Hematopoietic multipotent progenitor cell treated with erythropoietin and hydrocortisone succinate and interleukin-3 and kit ligand, for 15 days (in vitro differentiated cells): ENCODE results near the gene LCT.
A peak's percentile ranks its signal among the peaks of the same experiment; 100 is the strongest.
"Not testable (repeated sequence)": the region's sequence is repeated elsewhere in the genome, so short reads cannot be mapped to it uniquely, and the experiment has no call there.

Experiments
- DNase-seq: peaks from one replicate; pipeline ENCODE4 v3.0.0-alpha.2; 2015; ENCODE audit warnings: low spot score

Gene LCT

GRCh38 chr2:135836596-135837270 is at the start of gene LCT:
Gene LCT, minus strand, starts transcription at chr2:135837184. Its CDS starts 15 bp downstream, at chr2:135837169.
- no peak for DNase-seq

DNA sequence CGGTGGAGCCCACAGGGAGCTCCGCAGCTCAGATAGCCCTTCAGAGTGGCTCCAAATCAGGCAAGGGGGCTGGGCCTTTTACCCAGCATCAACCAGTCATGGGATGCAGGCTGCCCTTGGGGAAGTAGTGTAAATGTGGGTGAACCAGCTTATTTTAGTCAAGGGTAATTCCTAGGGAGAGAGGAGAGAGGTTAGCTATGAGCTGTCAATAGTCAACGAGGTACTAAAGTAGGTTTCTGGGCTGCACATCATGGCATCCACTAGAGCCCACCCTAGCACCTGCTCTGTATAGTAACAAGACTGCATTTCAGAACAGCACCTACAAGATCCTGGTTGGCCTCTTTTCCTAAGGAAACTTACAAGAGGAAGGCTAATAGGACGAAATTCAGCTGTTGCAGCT is 48.7 kb upstream of the LCT start:
- DNase-seq: no peak

- no peak for DNase-seq
Observed at GRCh38 chr2:135882415-135882814, 45.4 kb upstream of the LCT start.

DNA sequence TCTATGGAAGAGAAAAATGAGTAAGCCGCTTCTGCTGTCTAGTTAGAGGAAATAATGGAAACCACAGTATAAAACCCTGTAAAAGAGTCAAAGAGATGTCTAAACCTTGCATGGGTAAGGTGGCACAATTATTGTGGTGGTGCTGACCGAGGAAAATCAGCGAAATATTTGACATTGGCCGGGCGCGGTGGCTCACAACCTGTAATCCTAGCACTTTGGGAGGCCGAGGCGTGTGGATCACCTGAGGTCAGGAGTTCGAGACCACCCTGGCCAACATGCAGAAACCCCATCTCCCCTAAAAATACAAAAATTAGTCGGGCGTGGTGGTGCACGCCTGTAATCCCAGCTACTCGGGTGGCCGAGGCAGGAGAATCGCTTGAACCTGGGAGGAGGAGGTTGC is 39.8 kb upstream of the LCT start:
- not testable (repeated sequence) for DNase-seq

DNA sequence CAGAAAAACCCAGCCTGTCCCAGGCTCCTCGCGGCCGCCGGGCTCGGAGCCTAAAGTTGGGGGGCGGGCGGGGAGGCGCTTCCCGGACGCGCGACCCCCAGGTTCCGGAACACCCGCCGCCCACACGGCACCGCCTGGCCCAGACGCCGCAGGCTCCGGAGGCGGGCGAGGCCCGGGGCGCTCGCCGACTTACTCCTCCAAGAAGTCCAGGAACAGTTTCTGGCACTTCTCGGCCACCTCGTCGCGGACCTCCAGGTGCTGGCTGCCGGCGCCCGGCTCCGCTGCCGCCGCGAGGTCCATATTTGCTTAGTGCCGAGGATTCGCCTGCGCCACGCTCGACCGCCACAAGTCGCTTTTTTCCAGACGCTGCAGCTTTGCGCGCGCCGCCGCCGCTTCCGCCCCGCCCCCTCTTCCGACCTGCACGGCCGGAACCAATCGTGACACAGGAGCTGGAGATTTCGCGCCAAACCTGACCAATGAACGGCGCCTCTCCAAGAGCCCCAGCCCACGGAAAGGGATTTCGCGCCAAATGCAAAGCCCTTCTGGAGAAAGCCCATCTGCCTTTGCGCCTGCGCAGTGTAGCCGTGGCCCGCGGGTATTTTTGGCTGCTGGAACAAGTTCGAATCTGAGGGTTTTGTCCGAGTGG is 39.2 kb upstream of the LCT start, which contains the start of gene MCM6:
Gene MCM6, minus strand, starts transcription at position 378 of the 646 bp plus-strand sequence. Its CDS starts 78 bp downstream, at position 300.
- peak; percentile 93 for DNase-seq

GRCh38 chr2:135875491-135876065 is 38.6 kb upstream of the LCT start:
- DNase-seq: peak; percentile 33

DNA sequence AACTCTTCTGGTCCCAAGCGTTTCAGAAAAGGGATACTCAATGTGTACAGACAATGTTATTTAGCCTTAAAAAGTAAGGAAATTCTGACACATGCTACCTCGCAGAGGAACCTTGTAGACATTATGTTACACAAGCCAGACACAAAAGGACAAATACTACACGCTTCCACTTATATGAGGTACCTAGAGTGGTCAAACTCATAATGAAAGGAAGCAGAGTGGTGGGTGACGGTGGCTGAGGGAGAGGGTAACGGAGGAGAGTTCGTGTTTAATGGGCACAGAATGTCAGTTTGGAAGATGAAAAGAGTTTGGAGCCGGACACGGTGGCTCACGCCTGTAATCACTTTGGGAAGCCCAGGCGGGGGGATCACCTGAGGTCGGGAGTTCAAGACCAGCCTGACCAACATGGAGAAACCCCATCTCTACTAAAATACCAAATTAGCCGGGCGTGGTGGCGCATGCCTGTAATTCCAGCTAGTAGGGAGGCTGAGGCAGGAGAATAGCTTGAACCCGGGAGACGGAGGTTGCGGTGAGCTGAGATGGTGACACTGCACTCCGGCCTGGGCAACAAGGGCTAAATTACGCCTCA is 37.9 kb upstream of the LCT start:
- DNase-seq: no peak

- DNase-seq: no peak
Observed at GRCh38 chr2:135870571-135870970, 33.6 kb upstream of the LCT start.

DNA sequence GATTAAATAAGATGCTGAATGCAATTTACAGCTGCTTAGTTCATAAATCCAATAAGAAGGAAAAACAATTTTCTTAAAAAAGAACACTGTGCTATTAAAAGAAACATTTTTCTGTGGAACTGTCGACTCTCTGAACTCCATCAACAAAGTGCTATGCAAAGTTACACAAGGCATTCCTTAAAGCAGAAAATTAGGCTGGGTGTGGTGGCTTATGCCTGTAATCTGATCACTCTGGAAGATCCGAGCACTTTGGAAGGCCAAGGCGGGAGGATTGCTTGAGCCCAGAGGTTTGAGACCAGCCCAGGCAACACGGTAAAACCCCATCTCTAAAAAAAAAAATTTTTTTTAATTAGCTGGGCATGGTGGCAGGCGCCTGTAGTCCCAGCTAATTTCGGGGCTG is 26.2 kb upstream of the LCT start:
- DNase-seq: no peak

DNA sequence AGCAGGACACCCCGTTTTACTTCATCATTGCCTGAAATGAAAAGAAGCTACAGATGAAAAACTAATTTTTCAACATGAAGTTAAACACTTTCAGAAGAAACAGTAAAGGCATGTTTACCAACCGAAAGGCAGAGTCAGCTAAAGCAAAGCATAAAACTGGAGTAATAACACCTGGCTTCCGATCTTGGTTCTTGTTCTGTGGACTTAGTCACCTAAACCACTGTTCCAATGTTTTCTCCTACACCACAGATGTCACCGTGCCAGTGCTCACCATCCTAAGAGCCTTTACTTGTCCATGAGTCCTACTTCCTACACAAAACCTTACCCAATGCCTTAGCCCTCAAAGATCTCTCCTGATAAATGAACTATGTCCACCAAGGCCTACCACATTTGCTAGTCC is 25.7 kb upstream of the LCT start:
- DNase-seq: no peak

- no peak for DNase-seq
Observed at GRCh38 chr2:135853401-135853800, 16.4 kb upstream of the LCT start.

DNA sequence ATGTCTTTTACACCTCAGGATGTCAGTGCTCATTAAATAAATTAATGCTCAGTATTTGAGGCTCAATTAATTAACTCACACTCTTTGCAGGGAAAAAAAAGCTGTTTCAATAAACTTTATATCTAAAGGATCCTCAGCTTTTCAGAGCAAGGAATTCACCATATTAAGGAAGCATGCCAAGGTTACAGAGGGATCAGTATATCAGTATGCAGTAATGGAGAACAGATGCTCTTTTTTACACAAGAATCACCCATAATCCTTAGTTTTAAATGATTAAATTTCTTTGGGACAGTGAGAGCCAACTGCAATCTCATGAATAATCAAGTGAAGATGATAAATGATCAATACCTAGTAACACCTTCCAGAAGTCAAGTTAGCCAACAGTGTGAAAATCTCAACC is 14.9 kb upstream of the LCT start:
- no peak for DNase-seq

DNA sequence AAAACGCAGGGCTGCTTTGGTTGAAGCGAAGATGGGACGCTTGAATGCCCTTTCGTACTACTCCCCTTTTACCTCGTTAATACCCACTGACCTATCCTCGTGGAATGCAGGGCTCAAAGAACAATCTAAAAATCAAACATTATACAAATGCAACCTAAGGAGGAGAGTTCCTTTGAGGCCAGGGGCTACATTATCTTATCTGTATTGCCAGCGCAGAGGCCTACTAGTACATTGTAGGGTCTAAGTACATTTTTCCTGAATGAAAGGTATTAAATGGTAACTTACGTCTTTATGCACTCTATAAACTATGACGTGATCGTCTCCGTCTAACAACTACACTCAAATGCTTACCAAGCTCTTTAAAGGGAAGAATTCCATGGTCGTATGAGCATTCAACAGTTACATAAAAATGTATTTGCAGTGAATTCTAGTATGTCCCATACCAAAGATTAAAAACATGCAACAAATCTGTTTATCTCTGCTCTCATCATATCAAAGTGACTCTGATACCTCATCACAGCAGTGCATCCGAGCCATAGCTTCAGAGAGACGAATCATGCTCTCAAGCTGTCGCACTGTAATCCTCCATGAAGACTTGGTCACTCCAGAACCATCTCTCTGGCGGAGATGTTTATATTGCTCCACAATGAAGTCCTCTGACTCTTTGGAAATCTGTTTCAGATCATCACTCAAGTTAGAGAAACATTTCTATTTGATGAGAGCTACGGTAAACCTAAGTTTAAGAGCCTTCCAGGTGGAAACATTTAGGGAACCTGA is 14.1 kb upstream of the LCT start:
- no peak for DNase-seq

- no peak for DNase-seq
Observed at GRCh38 chr2:135849087-135849486, 12.1 kb upstream of the LCT start.

DNA sequence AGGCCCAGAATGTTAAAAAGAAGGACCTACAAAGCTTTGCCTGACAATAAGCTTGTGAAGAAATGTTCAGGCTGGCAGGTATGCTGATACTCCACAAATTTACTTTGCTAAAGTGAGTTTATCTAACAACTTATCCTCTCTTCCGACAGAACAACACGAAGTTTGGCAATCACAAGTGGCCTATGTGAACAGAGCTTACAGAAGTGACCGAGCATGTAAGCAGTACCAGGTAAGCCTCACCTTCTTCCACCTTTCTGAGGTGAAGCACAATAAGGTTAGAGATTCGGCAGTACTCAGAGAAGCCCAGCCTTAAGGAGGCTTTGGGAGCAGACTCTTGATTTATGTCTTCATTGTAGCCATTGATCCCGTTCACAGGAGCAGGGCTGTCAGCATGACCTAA is 9.0 kb upstream of the LCT start:
- DNase-seq: no peak

DNA sequence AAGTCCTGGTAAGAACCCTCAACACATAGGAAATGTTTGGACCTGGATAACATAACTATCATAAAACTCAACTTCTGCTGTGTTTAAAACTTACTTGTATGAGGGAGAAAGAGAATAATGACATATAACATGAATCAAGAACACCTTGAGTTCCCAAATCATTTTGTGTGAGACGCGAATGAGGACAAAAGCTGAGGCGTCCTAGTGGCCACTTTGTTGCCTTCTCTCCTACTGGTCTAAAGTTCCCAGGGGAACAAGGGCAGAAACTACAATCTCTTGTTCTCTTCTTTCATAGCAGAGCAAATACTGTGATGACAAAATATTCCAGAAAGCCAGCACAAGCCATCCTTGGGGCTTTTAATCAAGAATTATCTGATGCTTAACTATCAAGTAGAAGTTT is 8.3 kb upstream of the LCT start:
- DNase-seq: no peak

DNA sequence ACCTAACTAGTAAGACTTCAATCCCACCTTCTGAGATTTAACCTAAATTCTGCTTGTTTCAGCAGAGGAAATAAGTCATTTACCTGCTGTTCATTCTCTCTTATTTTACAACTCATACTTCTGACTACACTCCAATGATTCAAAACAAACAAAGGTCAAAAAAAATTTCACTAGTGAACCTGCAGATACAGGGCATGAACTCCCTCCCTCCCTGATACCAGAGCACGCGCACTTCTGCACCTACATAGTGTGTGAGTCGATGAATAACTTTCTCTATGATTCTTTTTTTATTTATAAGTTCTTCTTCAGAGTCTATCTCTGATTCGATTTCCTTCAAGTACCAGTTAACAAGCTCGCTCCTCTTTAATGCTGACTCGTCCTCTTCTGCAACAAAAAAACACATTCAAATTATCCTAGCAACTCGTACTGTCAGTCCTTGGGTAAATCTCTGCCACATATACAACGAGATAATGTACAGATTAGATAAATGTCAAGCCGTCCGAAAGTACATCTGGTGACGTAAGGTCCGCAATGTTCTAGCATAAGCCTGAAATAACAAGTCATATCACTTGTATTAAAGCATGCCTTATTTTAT is 7.4 kb upstream of the LCT start:
- DNase-seq: no peak

- no peak for DNase-seq
Observed at GRCh38 chr2:135843671-135844070, 6.7 kb upstream of the LCT start.

DNA sequence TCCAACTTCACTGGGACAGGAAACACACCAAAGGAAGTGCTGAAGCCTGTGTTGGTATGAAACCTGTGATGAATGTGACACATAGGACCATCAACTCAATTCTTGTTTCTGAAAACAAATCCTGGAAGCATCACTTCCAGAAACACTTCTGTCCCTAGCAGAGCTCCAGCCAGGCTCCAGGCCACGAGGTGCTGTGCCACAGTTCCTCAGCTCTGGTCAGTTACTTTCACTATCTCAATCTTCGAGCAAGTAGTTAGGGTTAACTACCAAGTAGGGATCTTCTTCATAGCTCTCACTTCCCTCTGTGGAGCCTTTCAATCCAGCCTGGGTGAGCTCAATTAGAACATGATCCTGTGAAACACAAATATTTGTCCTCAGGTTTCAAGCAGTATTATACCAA is 3.6 kb upstream of the LCT start:
- no peak for DNase-seq

DNA sequence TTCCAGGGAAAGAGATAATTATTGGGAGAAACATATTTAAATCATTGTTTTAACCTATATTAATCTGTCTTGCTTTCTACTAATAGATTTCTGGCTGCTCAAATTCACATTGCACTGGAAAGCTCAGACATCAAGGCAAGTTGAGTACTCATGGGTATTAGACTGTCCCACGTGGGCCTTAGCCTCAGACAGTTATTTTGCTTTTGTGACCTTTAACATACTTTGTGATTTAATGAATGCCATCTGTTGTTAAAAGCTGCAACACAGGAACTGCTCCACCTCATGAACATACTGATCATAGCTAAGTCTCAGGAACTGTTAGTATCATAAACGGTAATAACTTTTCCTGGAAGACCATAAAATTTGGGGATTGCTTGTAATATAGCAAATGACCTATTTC is 2.7 kb upstream of the LCT start:
- no peak for DNase-seq

DNA sequence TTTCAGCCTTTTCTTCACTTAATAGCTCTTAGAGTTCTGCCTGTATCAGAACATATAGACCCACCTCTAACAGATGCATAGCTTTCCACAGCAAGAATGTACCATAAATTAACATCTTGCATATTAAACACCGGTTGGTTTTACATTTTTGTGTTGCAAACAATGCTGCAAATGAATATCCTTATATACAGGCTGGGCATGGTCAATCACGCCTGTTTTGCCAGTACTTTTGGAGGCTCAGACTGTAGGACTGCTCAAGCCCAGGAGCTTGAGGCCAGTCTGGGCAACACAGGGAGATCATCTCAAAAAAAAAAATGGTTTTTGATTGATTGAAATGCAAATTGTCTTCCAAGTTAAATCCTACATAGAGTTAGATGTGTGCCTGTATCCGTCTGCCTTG is 1.5 kb upstream of the LCT start:
- DNase-seq: no peak

DNA sequence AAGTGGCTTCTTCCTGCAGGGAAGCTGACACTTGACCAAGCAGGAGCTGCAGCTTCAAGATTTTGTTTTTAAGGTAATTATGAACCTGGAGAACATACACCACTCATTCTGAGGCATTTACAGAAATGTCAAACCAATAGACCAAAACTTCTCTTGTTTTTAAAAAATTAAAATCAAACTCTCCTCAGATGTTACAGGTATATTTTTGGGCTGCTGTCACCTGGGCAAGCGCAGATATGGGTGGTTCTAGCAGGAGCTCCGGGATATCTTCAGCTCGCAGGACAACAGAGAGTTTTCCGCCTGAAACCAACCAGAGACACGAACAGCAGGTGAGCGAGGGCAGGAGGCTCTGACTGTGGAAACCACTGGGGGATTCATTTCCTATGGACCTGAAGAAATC is 4.1 kb downstream of the LCT start:
- DNase-seq: no peak
